ENCODE data around the gene CECR2.

CECR2 gene

DNA sequence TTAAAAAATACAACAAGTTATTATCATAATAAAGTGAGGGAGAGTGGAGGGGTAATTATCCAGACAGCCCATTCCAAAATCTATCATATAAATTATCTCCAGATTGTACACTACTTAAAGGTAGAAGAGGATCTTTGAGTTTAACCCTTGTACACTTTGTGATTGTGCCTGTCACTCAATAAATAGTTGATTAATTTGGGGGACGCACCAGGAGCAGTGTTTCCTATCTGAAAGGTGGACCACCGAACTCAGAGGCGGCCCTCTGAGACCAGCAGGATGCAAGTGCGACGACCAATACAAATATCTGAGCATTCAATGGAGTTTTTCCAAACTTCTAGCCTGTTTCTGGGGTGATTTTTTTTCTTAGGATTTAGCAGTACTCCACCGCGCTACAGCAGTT is 1.1 kb upstream of the CECR2 start:
- DNase-seq (ENCODE audit: low spot score) = no peak

DNA sequence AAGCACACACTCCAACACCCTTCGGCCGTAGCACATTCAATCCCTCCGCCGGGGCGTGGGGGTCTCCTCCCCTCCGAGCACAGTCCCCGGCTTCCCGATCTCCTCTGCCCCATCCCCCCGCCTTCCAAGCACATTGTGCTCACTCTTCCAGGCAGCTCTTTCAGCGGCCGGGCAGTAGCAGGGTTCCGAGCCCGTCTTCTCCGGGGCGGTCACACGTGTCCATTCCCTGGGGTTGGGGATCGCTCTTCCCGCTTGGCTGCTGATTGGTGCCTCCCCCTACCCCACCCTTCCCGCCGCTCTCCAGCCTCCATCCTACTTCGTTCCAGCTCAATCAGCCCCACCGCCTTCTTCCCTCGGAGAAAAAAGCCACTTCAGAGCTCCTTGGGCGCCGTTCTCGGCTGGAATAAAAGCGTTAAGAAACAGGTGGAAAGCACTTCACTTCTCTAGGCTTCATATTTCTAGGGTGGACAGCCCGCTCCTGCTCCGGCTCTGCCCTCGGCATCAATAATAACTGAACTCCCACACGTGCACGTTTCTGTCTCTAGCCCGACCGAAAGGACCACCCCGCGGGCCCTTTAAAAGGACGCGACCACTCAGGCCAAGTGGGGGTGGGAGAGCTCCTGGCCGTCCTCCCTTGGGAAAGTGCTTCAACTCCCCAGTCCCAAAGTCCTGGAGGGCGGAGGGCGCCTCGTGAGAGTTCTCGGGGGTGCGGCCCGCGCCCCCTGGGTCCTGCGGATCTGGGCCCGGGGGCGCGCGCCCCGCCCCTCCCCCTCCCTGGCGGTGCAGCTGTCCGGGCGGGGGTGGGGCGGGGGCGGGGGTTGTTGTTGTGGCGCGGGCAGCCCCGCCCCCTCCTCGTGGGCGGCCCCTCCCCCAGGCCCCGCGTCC is 464 bp upstream of the CECR2 start:
- DNase-seq (ENCODE audit: low spot score) = no peak

DNA sequence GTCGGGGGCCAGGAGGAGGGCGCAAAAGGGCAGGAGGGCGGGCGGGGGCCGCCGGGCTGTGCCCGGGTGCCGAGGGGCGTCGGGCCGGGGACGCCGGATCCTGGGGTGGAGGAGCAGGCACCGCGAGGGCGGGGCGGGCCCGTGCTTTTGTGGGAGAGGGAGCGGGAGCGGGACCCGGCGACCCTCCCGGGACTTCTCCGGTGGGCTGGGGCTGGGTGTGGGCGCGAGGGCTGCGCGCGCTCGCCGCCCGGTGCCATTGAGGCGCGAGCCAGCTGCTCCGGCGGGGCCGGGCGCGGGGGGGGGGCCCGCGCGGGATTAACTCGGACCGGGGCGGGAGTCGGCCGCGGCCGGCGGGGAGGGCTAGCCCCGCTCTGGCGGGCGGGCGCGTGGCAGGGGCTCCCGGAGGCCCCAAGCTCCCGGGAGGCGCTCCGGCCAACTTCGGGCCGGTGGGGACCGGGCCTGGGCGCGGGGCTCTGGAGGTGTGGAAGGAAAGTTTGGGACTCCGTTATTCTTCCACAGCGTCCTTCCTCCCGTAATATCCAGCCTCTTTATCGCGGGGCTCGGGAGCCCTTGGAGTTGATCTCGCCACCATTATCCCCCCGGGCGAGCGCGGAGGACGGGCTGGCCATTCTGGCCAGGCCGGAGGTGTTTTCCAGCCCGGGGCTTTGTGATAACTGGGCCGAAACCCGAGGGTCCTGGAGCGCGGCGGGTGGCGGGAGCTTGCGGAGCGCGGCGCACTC is 936 bp downstream of the CECR2 start:
- DNase-seq (ENCODE audit: low spot score) = no peak

GRCh38 chr22:17370766-17371432 is 1.6 kb downstream of the CECR2 start:
- no peak for DNase-seq (ENCODE audit: low spot score)

DNA sequence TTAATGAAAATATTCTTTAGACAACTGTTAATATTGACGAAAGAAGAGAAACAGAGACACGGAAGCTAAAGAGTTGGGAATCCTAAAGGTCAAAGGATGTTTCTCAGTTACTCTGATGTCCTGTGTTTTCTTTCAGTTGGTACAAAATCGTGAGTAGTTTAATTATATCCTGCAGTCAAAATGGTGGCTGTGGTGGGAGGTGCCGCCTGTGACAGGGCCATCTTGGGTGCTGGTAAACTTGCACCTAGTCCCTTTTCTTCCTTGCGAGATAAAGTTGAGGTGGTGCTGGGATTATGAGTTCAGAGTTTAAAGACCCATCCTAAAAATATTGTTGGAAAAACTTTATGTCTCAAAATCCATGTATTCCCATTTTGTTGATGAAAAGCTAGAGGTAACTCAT is 2.2 kb downstream of the CECR2 start:
- DNase-seq (ENCODE audit: low spot score) = no peak

DNA sequence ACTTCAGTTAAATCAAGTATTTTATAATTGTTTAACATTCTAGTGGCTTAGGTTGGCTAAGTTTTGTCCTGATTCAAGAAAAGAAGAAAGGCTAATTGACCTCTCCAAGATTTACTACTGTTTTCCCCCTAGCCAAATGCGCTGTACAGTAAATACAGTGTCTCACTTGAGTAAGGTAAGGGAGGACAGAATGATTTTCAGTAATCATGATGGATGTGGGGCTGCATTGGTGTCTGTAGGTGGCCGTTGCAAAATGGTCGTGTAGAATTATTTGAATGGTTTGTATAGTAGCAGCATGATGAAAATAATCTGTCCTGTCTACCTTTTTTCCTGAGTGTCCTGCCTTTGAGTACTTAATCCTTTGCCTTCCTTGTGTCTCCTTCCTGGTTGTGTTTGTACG is 4.6 kb downstream of the CECR2 start:
- DNase-seq (ENCODE audit: low spot score) = no peak

DNA sequence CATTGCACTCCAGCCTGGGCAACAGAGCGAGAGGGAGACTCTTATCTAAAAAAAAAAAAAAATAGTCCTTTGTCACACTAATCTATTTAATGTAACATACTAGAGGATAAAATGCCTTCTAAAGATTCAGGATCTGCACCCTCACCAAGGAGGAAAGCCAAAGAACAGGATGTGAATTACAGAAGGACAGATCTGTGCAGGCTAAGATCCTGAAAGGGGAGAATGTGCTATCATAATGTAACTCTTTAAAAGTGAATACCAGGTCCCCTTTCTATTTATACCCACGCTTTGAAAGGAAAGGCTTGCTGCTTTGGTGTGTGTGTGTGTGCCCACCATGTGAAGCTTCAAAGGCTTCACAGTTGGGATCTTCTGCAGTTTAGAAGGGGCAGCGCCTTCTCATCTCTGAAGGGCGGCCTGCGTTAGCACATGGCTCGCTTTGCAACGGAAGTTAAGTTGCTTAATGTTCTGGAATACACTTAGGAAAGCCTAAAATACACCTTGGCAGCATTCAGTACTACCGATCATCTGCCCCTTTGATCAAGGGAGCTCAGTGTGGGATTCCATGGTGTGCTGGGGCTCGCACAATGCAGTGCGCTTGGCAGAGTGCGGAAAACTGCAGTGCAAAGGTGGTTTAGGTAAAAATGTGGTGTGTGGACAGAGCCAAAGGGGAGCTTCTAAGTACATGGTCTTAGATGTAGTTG is 6.8 kb downstream of the CECR2 start:
- DNase-seq (ENCODE audit: low spot score) = no peak

DNA sequence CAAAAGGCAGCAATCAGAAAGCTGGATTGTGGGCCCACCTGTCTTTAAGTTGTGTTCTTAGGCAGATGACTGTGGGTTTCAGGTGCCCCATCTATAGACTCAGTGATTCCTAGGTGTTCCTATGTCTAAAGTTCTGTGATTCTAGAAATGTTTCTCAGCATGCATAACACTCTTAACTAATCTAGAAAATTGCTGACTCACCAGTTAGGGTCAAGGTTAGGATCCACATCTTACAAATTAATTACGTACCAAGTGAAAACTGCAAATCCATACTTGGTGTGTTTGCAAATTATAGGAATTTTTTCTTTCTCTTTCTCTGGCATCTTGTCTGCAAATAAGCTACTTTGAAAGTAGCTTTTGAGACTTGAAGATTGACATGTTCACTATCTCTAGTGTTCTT is 7.7 kb downstream of the CECR2 start:
- no peak for DNase-seq (ENCODE audit: low spot score)

GRCh38 chr22:17379944-17380343 is 10.7 kb downstream of the CECR2 start:
- no peak for DNase-seq (ENCODE audit: low spot score)

GRCh38 chr22:17380359-17381087 is 11.3 kb downstream of the CECR2 start:
- no peak for DNase-seq (ENCODE audit: low spot score)

DNA sequence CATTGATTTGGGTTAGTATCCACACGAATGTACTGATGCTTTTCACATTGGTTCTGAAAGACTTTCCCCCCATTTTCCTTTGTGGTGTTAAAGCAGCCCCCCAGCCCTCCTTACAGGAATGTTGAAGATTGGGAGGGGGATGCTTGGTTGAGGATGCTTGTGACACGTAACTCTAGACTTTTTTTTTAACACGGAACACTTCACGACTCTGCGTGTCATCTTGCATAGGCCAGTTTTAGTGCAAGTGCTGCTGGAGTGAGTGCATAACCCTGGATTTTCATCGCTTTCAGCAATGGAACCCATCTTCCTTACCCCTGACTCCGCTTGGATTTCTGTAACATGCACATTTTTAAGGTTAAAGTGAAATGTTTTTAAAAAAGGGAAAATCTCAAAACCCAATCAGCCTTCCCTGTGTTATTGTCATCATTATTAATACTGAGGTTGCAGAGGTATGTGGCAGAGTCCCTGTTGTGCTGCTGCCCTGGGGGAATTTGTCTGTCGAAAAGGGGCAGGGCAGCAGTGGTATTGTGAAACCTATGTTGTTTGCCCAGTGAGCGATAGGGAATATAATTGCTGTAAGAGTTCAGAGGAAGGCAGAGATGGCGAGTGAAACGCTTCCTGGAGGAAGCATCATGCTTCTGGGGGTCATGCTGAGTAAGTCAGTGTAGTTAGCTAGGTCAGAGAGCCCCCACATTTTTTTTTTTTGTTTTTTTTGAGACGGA is 12.1 kb downstream of the CECR2 start:
- no peak for DNase-seq (ENCODE audit: low spot score)

- DNase-seq (ENCODE audit: low spot score) = no peak
Observed at GRCh38 chr22:17384612-17385330, 15.5 kb downstream of the CECR2 start.

- DNase-seq (ENCODE audit: low spot score) = no peak
Observed at GRCh38 chr22:17387356-17387755, 18.1 kb downstream of the CECR2 start.

- DNase-seq (ENCODE audit: low spot score) = no peak
Observed at GRCh38 chr22:17388235-17388634, 19.0 kb downstream of the CECR2 start.

GRCh38 chr22:17390087-17390486 is 20.8 kb downstream of the CECR2 start:
- DNase-seq (ENCODE audit: low spot score) = no peak

DNA sequence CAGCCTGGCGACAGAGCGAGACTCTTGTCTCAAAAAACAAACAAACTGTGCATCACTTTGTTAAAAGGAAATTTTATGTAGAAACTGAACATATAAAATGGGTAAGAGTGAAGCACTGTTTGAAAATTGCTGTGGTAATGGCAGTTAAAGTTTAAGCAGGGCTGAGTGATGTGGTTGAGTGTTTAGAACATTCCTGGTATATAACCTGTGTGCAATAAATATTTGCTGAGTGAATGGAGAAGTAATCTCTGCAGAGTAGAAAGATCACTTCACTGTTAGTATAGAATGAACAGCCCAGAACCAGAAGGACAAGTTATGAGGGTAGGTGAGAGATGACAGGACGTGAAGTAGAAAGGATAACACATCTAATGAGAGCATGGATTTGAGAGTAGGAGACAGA is 27.3 kb downstream of the CECR2 start:
- DNase-seq (ENCODE audit: low spot score) = no peak

- DNase-seq (ENCODE audit: low spot score) = no peak
Observed at GRCh38 chr22:17397756-17398547, 28.7 kb downstream of the CECR2 start.

GRCh38 chr22:17400305-17400704 is 31.0 kb downstream of the CECR2 start:
- DNase-seq (ENCODE audit: low spot score) = no peak

DNA sequence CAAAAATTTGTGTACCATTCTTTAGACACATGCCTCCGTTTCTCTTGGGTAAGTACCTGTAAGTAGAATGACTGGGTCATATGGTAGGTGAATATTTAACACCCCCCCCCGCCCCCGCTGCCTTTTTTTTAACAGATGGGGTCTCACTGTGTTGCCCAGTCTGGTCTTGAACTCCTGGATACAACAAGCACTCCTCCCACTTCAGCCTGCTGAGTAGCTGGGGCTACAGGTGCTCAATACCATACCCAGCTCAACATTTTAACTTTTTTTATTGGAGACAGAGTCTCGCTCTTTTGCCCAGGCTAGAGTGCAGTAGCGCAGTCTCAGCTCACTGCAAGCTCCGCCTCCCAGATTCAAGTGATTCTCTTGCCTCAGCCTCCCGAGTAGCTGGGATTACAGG is 32.5 kb downstream of the CECR2 start:
- DNase-seq (ENCODE audit: low spot score) = no peak

Measured in RKO (cell line).